NCI-H1105 treated with DMSO at 0.1 percent for 48 hours (cell line): ENCODE measurements around the gene SCN3B.

Source experiments
- DNase-seq: peaks from one replicate; lab custom pipeline; 2025; lab: John Stamatoyannopoulos, UW

Gene SCN3B

GRCh38 chr11:123594921-123595320 lies 59.5 kb downstream of the SCN3B start:
- no peak for DNase-seq

- DNase-seq, result no peak
Measured at GRCh38 chr11:123594188-123594901, 60.1 kb downstream of the SCN3B start.

GRCh38 chr11:123593570-123593969 lies 60.9 kb downstream of the SCN3B start:
- no peak for DNase-seq

GRCh38 chr11:123590296-123590912 lies 64.0 kb downstream of the SCN3B start:
- DNase-seq, result no peak

GRCh38 chr11:123588864-123589262 lies 65.6 kb downstream of the SCN3B start:
- no peak for DNase-seq

- DNase-seq, result no peak
Measured at GRCh38 chr11:123588117-123588863, 66.1 kb downstream of the SCN3B start.

GRCh38 chr11:123587559-123587958 lies 66.9 kb downstream of the SCN3B start:
- DNase-seq, result no peak

- no peak for DNase-seq
Measured at GRCh38 chr11:123587044-123587443, 67.4 kb downstream of the SCN3B start.

GRCh38 chr11:123586568-123586967 lies 67.9 kb downstream of the SCN3B start:
- DNase-seq, result no peak

GRCh38 chr11:123585706-123586105 lies 68.7 kb downstream of the SCN3B start:
- no peak for DNase-seq

GRCh38 chr11:123585206-123585605 lies 69.2 kb downstream of the SCN3B start:
- no peak for DNase-seq

GRCh38 chr11:123584737-123585136 lies 69.7 kb downstream of the SCN3B start:
- DNase-seq, result no peak

GRCh38 chr11:123584186-123584585 lies 70.2 kb downstream of the SCN3B start:
- no peak for DNase-seq

GRCh38 chr11:123582992-123583504 lies 71.4 kb downstream of the SCN3B start:
- no peak for DNase-seq

GRCh38 chr11:123581651-123582399 lies 72.6 kb downstream of the SCN3B start:
- DNase-seq, result no peak

GRCh38 chr11:123580557-123581275 lies 73.7 kb downstream of the SCN3B start:
- peak; percentile 90 for DNase-seq

- DNase-seq, result no peak
Measured at GRCh38 chr11:123580137-123580536, 74.3 kb downstream of the SCN3B start.

- no peak for DNase-seq
Measured at GRCh38 chr11:123579482-123579812, 75.0 kb downstream of the SCN3B start.
